GM18499 (cell line): Measurements from ENCODE around the gene F2R.
"Not testable (repeated sequence)": the region's sequence is repeated elsewhere in the genome, so short reads cannot be mapped to it uniquely, and the experiment has no call there.

ENCODE experiments used
- ATAC-seq: cut with Tn5 transposase; IDR thresholded peaks from one replicate; pipeline ENCODE4 v1.9.1; 2021; ENCODE audit warnings: moderate number of reproducible peaks; ENCODE audit not compliant: insufficient read depth, unreplicated experiment

The F2R gene

GRCh38 chr5:76715736-76716455 lies at the start of gene F2R:
F2R (plus strand) TSS chr5:76716126; CDS start chr5:76716308, 182 bp downstream.
- ATAC-seq = no peak

- ATAC-seq = no peak
Measured at GRCh38 chr5:76667495-76667894, 48.4 kb upstream of the F2R start.

GRCh38 chr5:76669245-76669644 lies 46.7 kb upstream of the F2R start:
- no peak for ATAC-seq

GRCh38 chr5:76670508-76670907 lies 45.4 kb upstream of the F2R start:
- ATAC-seq = no peak

GRCh38 chr5:76672242-76672641 lies 43.7 kb upstream of the F2R start:
- ATAC-seq = no peak

GRCh38 chr5:76673125-76673524 lies 42.8 kb upstream of the F2R start:
- ATAC-seq = no peak

GRCh38 chr5:76674330-76675066 lies 41.4 kb upstream of the F2R start:
- no peak for ATAC-seq

- no peak for ATAC-seq
Measured at GRCh38 chr5:76675364-76675763, 40.6 kb upstream of the F2R start.

- ATAC-seq = no peak
Measured at GRCh38 chr5:76677849-76678472, 38.0 kb upstream of the F2R start.

- ATAC-seq = no peak
Measured at GRCh38 chr5:76679231-76679630, 36.7 kb upstream of the F2R start.

- ATAC-seq = not testable (repeated sequence)
Measured at GRCh38 chr5:76680826-76681225, 35.1 kb upstream of the F2R start.

GRCh38 chr5:76681287-76681686 lies 34.6 kb upstream of the F2R start:
- no peak for ATAC-seq

- no peak for ATAC-seq
Measured at GRCh38 chr5:76682387-76682786, 33.5 kb upstream of the F2R start.

GRCh38 chr5:76683816-76684731 lies 31.9 kb upstream of the F2R start:
- no peak for ATAC-seq

- no peak for ATAC-seq
Measured at GRCh38 chr5:76684756-76685519, 31.0 kb upstream of the F2R start.

GRCh38 chr5:76685704-76686103 lies 30.2 kb upstream of the F2R start:
- no peak for ATAC-seq

- ATAC-seq = no peak
Measured at GRCh38 chr5:76688212-76688611, 27.7 kb upstream of the F2R start.

GRCh38 chr5:76688836-76689235 lies 27.1 kb upstream of the F2R start:
- ATAC-seq = no peak

GRCh38 chr5:76689321-76690036 lies 26.4 kb upstream of the F2R start:
- ATAC-seq = no peak
